Mesendoderm (in vitro differentiated cells): ENCODE measurements around the gene SLC45A3.

ENCODE experiments used
- DNase-seq: peaks from one replicate; pipeline ENCODE4 v3.0.0; 2013
- H2AK5ac ChIP-seq: 2 replicates; pipeline ENCODE4 v1.6.1; 2013; ENCODE audit warnings: low read length, inconsistent platforms
- H2BK120ac ChIP-seq: 2 replicates; pipeline ENCODE4 v1.6.1; 2013; ENCODE audit warnings: low read depth, mild to moderate bottlenecking, low read length, moderate library complexity, mixed read lengths
- H2BK15ac ChIP-seq: replicated peaks from 2 replicates; pipeline ENCODE4 v1.6.1; 2013; ENCODE audit warnings: low read depth, mild to moderate bottlenecking, moderate library complexity
- H2BK5ac ChIP-seq: 2 replicates; pipeline ENCODE4 v1.6.1; 2013; ENCODE audit warnings: low read length, inconsistent platforms
- H3K18ac ChIP-seq: 2 replicates; pipeline ENCODE4 v1.6.1; 2013; ENCODE audit warnings: mild to moderate bottlenecking, low read length, mixed read lengths
- H3K23ac ChIP-seq: one replicate; pipeline ENCODE4 v1.6.1; 2013; ENCODE audit warnings: low read length
- H3K27ac ChIP-seq: 2 replicates; pipeline ENCODE4 v1.5.1; 2013; ENCODE audit warnings: low read depth, mild to moderate bottlenecking, inconsistent platforms, low read length, moderate library complexity
- H3K27me3 ChIP-seq: 2 replicates; pipeline ENCODE4 v1.6.1; 2013; ENCODE audit warnings: low read length, control low read depth, mild to moderate bottlenecking, inconsistent platforms; ENCODE audit not compliant: insufficient read depth, poor library complexity
- H3K36me3 ChIP-seq: 2 replicates; pipeline ENCODE4 v1.6.1; 2013; ENCODE audit warnings: low read length, inconsistent platforms; ENCODE audit not compliant: control insufficient read depth, insufficient read depth
- H3K4ac ChIP-seq: one replicate; pipeline ENCODE4 v1.6.1; 2013; ENCODE audit warnings: low read depth, mild to moderate bottlenecking, low read length, moderate library complexity
- H3K4me1 ChIP-seq: 2 replicates; pipeline ENCODE4 v1.6.1; 2013; ENCODE audit warnings: low read depth, low read length, inconsistent platforms; ENCODE audit not compliant: control insufficient read depth
- H3K4me2 ChIP-seq: 2 replicates; pipeline ENCODE4 v1.6.1; 2013; ENCODE audit warnings: low read length
- H3K4me3 ChIP-seq: 2 replicates; pipeline ENCODE4 v1.5.1; 2013; ENCODE audit warnings: mild to moderate bottlenecking, low read length
- H3K56ac ChIP-seq: one replicate; pipeline ENCODE4 v1.6.1; 2013; ENCODE audit warnings: low read length
- H3K79me1 ChIP-seq: 2 replicates; pipeline ENCODE4 v1.6.1; 2013; ENCODE audit warnings: low read length, inconsistent platforms
- H3K79me2 ChIP-seq: 2 replicates; pipeline ENCODE4 v1.6.1; 2013; ENCODE audit warnings: mild to moderate bottlenecking, low read length; ENCODE audit not compliant: control insufficient read depth, insufficient read depth
- H3K9ac ChIP-seq: 2 replicates; pipeline ENCODE4 v1.6.1; 2013; ENCODE audit warnings: low read length, inconsistent platforms
- H4K5ac ChIP-seq: one replicate; pipeline ENCODE4 v1.6.1; 2013; ENCODE audit warnings: low read length
- H4K8ac ChIP-seq: one replicate; pipeline ENCODE4 v1.6.1; 2013; ENCODE audit warnings: low read depth, mild to moderate bottlenecking, control low read depth, low read length, moderate library complexity
- WGBS: extraction: QIAGEN DNeasy Blood & Tissue Kit; methylation state at CpG from one replicate; pipeline ENCODE4 v1.1.7; 2013; ENCODE audit warnings: low lambda C conversion rate, missing lambda C conversion rate; ENCODE audit not compliant: insufficient coverage; ENCODE audit errors: extremely low coverage; 5-methylcytosine and 5-hydroxymethylcytosine counted together

The SLC45A3 gene

GRCh38 chr1:205676597-205676996, 3.7 kb downstream of the SLC45A3 start:
- WGBS: no CpG with 5 or more reads among the region's 3 CpGs
- no peak for DNase-seq

DNA sequence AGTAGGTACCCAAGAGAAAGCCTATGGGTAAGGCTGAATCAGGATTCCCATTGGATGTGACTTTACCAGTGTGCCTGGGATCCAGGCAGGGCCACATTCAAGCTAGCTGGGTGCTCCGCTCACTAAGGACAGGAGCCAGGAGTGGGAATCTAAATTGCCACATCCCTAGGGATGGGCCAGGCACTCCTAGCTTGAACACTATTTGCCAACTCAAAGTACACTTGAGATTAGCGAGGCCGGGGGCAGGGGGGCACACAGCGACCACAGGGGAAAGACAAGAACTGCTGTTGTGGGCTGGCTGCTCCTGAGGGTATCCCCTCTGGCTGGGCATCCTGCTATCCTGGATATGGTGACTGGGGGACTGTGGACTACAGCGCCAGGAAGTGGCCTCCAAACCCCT, 4.3 kb downstream of the SLC45A3 start:
- no peak overlapping the region for H3K4me2 ChIP-seq
- no peak overlapping the region for H3K56ac ChIP-seq
- no peak for DNase-seq
- no peak overlapping the region for H3K4ac ChIP-seq
- H4K5ac ChIP-seq: no peak overlapping the region
- H4K8ac ChIP-seq: no peak overlapping the region
- no peaks in the 10 kb centered on the region for H3K36me3 ChIP-seq
- no peak overlapping the region for H2AK5ac ChIP-seq
- no CpG with 5 or more reads among the region's 5 CpGs for WGBS
- H3K27me3 ChIP-seq: no peaks in the 10 kb centered on the region
- H3K4me3 ChIP-seq: no peak overlapping the region
- H3K27ac ChIP-seq: no peak overlapping the region
- no peak overlapping the region for H2BK5ac ChIP-seq
- peaks cover 12% of the 10 kb centered on the region for H3K4me1 ChIP-seq
- H3K79me2 ChIP-seq: no peaks in the 10 kb centered on the region
- H2BK15ac ChIP-seq: no peak overlapping the region
- no peak overlapping the region for H3K9ac ChIP-seq
- H2BK120ac ChIP-seq: no peak overlapping the region
- H3K79me1 ChIP-seq: peaks cover 4% of the 10 kb centered on the region
- H3K18ac ChIP-seq: no peak overlapping the region
- H3K23ac ChIP-seq: no peak overlapping the region

More at GRCh38 chr1:205676597-205676996, 3.7 kb downstream of the SLC45A3 start:
- Histone ChIP-seq H3K9ac (no peak overlapping the region), H4K5ac (no peak overlapping the region), H3K27me3 (no peaks in the 10 kb centered on the region), H3K79me1 (peaks cover 4% of the 10 kb centered on the region), H3K4me1 (peaks cover 9% of the 10 kb centered on the region), H4K8ac (no peak overlapping the region), H3K79me2 (no peaks in the 10 kb centered on the region), H2AK5ac (no peak overlapping the region), H3K4me3 (no peak overlapping the region), H3K4me2 (no peak overlapping the region), H3K18ac (no peak overlapping the region), H3K27ac (no peak overlapping the region), H3K23ac (no peak overlapping the region), H2BK15ac (no peak overlapping the region), H2BK120ac (no peak overlapping the region), H3K56ac (no peak overlapping the region), H3K4ac (no peak overlapping the region), H3K36me3 (no peaks in the 10 kb centered on the region), H2BK5ac (no peak overlapping the region)

DNA sequence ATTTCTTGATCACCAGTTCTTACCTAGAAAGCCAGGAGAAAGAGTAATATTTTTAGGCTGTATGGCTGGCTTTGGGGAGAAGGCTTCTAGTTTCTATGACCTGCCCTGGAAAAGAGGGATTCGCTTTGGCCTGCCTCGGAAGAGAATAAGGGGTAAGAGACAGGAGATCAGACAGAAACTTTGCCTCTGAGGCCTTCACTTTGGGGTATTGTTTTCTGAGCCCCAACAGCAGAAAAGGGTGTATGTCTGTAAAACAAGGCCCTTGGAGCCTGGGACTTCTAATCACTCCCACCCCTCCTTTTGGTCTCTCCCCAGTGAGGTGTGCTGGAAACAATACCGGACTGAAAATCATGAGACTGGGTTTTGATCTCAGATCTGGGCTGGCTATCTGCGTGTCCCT, 5.1 kb downstream of the SLC45A3 start:
- Histone ChIP-seq H3K27ac (no peak overlapping the region), H3K4me1 (peaks cover 14% of the 10 kb centered on the region), H4K8ac (no peak overlapping the region)

DNA sequence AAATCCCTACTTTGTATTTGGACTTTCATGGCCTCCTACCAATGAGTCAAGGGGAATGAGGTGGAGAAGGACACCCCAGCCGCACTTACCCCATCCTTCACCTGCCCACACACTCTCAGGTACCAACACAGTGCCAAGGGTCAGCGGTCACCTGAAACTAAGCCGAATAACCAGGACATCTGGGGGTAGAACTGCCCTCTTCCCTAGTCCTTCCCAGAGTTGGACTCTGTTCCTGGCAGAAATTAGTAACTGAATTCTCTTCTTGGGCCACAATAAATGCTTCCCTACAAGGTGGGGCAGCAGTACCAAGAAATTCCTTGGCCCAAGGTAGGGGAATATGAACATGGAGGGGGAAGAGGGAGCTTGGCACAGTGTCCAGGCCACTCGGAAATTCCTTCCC, 7.3 kb downstream of the SLC45A3 start:
- Histone ChIP-seq H2BK5ac (no peak overlapping the region), H3K27me3 (no peaks in the 10 kb centered on the region), H3K27ac (no peak overlapping the region), H3K36me3 (no peaks in the 10 kb centered on the region), H3K4me1 (peaks cover 10% of the 10 kb centered on the region), H4K5ac (no peak overlapping the region), H3K56ac (no peak overlapping the region), H2AK5ac (no peak overlapping the region), H3K4ac (no peak overlapping the region), H4K8ac (no peak overlapping the region), H2BK15ac (no peak overlapping the region), H3K4me2 (no peak overlapping the region), H3K9ac (no peak overlapping the region), H3K79me1 (no peaks in the 10 kb centered on the region), H3K23ac (no peak overlapping the region), H3K79me2 (no peaks in the 10 kb centered on the region), H3K18ac (no peak overlapping the region), H3K4me3 (no peak overlapping the region), H2BK120ac (no peak overlapping the region)
- WGBS: no CpG with 5 or more reads among the region's 4 CpGs
- DNase-seq: no peak

More for the DNA sequence above, 5.1 kb downstream of the SLC45A3 start:
- Histone ChIP-seq H3K4me3 (no peak overlapping the region), H3K56ac (no peak overlapping the region), H3K9ac (no peak overlapping the region), H3K23ac (no peak overlapping the region), H2AK5ac (no peak overlapping the region), H3K36me3 (no peaks in the 10 kb centered on the region), H3K79me1 (peaks cover 4% of the 10 kb centered on the region), H3K79me2 (no peaks in the 10 kb centered on the region), H4K5ac (no peak overlapping the region), H3K4ac (no peak overlapping the region), H2BK15ac (no peak overlapping the region), H3K18ac (no peak overlapping the region), H3K27me3 (no peaks in the 10 kb centered on the region), H2BK120ac (no peak overlapping the region), H3K4me2 (no peak overlapping the region), H2BK5ac (no peak overlapping the region)
- WGBS: no CpG with 5 or more reads among the region's 4 CpGs
- no peak for DNase-seq

GRCh38 chr1:205672395-205672889, 7.9 kb downstream of the SLC45A3 start:
- Histone ChIP-seq H2AK5ac (no peak overlapping the region), H3K23ac (no peak overlapping the region), H3K4ac (no peak overlapping the region), H3K56ac (peak overlapping the region; percentile 8), H3K4me3 (no peak overlapping the region), H4K5ac (no peak overlapping the region), H2BK120ac (no peak overlapping the region), H2BK15ac (no peak overlapping the region), H3K27ac (no peak overlapping the region), H3K18ac (no peak overlapping the region), H3K9ac (no peak overlapping the region), H4K8ac (no peak overlapping the region), H2BK5ac (no peak overlapping the region), H3K4me2 (no peak overlapping the region), H3K36me3 (no peaks in the 10 kb centered on the region), H3K4me1 (peaks cover 10% of the 10 kb centered on the region), H3K79me1 (no peaks in the 10 kb centered on the region), H3K27me3 (no peaks in the 10 kb centered on the region), H3K79me2 (no peaks in the 10 kb centered on the region)
- no peak for DNase-seq
- WGBS: no CpG with 5 or more reads among the region's 11 CpGs
